PC-3 (cell line): ENCODE data around the gene CELSR2. TPM values are rescaled to one million over a fixed set of nuclear protein-coding genes. Genes with fewer than 3 reads are reported as not detected.

ENCODE experiments used
- ATAC-seq: fragments of 200-7000 bp; cut with Tn5 transposase; 2 replicates; pipeline ENCODE4 v1.9.1; 2020; ENCODE audit warnings: mild to moderate bottlenecking, moderate library complexity
- BruUV-seq: library from RNA; stranded (reverse); fragments of 400-500 nt; replicated peaks from 2 replicates; lab custom pipeline; 2021; lab: Mats Ljungman, UMichigan
- CTCF ChIA-PET: fragments of 300-600 bp; sonication (Branson Sonifier 250); formaldehyde crosslinking; loops from one replicate; lab custom pipeline; 2022; ENCODE audit warnings: antibody characterized with exemption; lab: Charles Lee
- POLR2A ChIA-PET: fragments of 300-600 bp; sonication (Branson Sonifier 250); formaldehyde crosslinking; loops from one replicate; lab custom pipeline; 2022; ENCODE audit warnings: antibody characterized with exemption; ENCODE audit not compliant: unreplicated experiment; lab: Charles Lee
- DNase-seq: peaks from one replicate; pipeline ENCODE4 v3.0.0-alpha.2; 2015
- H2AFZ ChIP-seq: fragments of 300-600 bp; sonication (generic); 2 replicates; pipeline ENCODE4 v1.6.0; 2016; ENCODE audit warnings: antibody characterized with exemption, low read length
- H3F3A ChIP-seq: fragments of 300-600 bp; sonication (generic); one replicate; pipeline ENCODE4 v1.6.0; 2017; ENCODE audit warnings: antibody characterized with exemption, low read length, control low read depth, mild to moderate bottlenecking; ENCODE audit not compliant: unreplicated experiment
- H3K27ac ChIP-seq: fragments of 300-600 bp; sonication (generic); 2 replicates; pipeline ENCODE4 v1.5.1; 2016; ENCODE audit warnings: mild to moderate bottlenecking, low read length
- H3K27me3 ChIP-seq: fragments of 300-600 bp; sonication (generic); 2 replicates; pipeline ENCODE4 v1.6.1; 2016; ENCODE audit warnings: low read length, mixed read lengths
- H3K36me3 ChIP-seq: fragments of 300-600 bp; sonication (generic); 2 replicates; pipeline ENCODE4 v1.6.1; 2016; ENCODE audit warnings: low read depth, mixed run types, low read length, mixed read lengths
- H3K4me1 ChIP-seq: fragments of 300-600 bp; sonication (generic); 2 replicates; pipeline ENCODE4 v1.5.1; 2016; ENCODE audit warnings: low read length; ENCODE audit not compliant: insufficient read depth
- H3K4me2 ChIP-seq: fragments of 300-600 bp; sonication (generic); 2 replicates; pipeline ENCODE4 v1.6.0; 2016; ENCODE audit warnings: low read length
- H3K4me3 ChIP-seq: fragments of 300-600 bp; sonication (generic); 2 replicates; pipeline ENCODE4 v1.5.1; 2016; ENCODE audit warnings: mild to moderate bottlenecking, low read length, mixed read lengths
- H3K79me2 ChIP-seq: fragments of 300-600 bp; sonication (generic); 2 replicates; pipeline ENCODE4 v1.6.1; 2017; ENCODE audit warnings: low read length, mixed read lengths
- H3K9ac ChIP-seq: fragments of 300-600 bp; sonication (generic); 2 replicates; pipeline ENCODE4 v1.6.0; 2016; ENCODE audit warnings: mild to moderate bottlenecking, low read length
- H3K9me2 ChIP-seq: fragments of 300-600 bp; sonication (generic); replicated peaks from 2 replicates; pipeline ENCODE4 v1.6.1; 2016; ENCODE audit warnings: mixed run types, low read length, mixed read lengths
- H3K9me3 ChIP-seq: fragments of 300-600 bp; sonication (generic); 2 replicates; pipeline ENCODE4 v1.6.1; 2016; ENCODE audit warnings: low read length, mixed read lengths
- H4K20me1 ChIP-seq: fragments of 300-600 bp; sonication (generic); 2 replicates; pipeline ENCODE4 v1.6.1; 2016; ENCODE audit warnings: low read length, mixed read lengths
- CTCF ChIP-seq: fragments of 300-600 bp; sonication (generic); conservative IDR thresholded peaks from 2 replicates; pipeline ENCODE4 v1.5.1; 2017; ENCODE audit warnings: antibody characterized with exemption, low read depth, mild to moderate bottlenecking, low read length
- EZH2 ChIP-seq: fragments of 300-600 bp; sonication (generic); IDR thresholded peaks from one replicate; pipeline ENCODE4 v1.6.1; 2017; ENCODE audit warnings: antibody characterized with exemption, mild to moderate bottlenecking, low read length; ENCODE audit not compliant: unreplicated experiment
- EZH2phosphoT487 ChIP-seq: fragments of 300-600 bp; sonication (generic); IDR thresholded peaks from 2 replicates; pipeline ENCODE4 v1.6.1; 2018; ENCODE audit warnings: mild to moderate bottlenecking, antibody characterized with exemption, low read length, borderline replicate concordance
- intact Hi-C: fragments of 100-400 bp; cut with micrococcal nuclease; formaldehyde crosslinking; loops from 2 replicates; pipeline ENCODE4 v1.9.0; 2023
- total RNA-seq: library from RNA; depleted of rRNA; stranded (reverse); fragments of >200 nt; gene quantifications from 2 replicates; pipeline ENCODE4 v1.2.3, GENCODE V29; 2014

CELSR2 gene
- total RNA-seq, 1 experiment from 2014 or later = 3.6 TPM

- H4K20me1 ChIP-seq = no peaks in the 10 kb centered on the region
- intact Hi-C loops = no loop called here
- no peak overlapping the region for H3K27ac ChIP-seq
- ChIA-PET CTCF (no interaction called here), POLR2A (no interaction called here)
- DNase-seq = no peak
- no peaks in the 10 kb centered on the region for H3K27me3 ChIP-seq
- TF ChIP-seq EZH2 (no peak), EZH2phosphoT487 (no peak)
- H2AFZ ChIP-seq = no peak overlapping the region
- H3K9me2 ChIP-seq = no peaks in the 10 kb centered on the region
- no peaks in the 10 kb centered on the region for H3K36me3 ChIP-seq
- peaks cover 12% of the 10 kb centered on the region for H3K4me1 ChIP-seq
- H3K4me2 ChIP-seq = no peak overlapping the region
- H3F3A ChIP-seq = no peaks in the 10 kb centered on the region
- no peaks in the 10 kb centered on the region for H3K9me3 ChIP-seq
- H3K4me3 ChIP-seq = no peak overlapping the region
- no peaks in the 10 kb centered on the region for H3K79me2 ChIP-seq
- no TSS peak for BruUV-seq
- no peak overlapping the region for H3K9ac ChIP-seq
- no peak for ATAC-seq
Measured at GRCh38 chr1:109258481-109259466, 9.4 kb downstream of the CELSR2 start.

- DNase-seq (no peak), ATAC-seq (no peak)
- Histone ChIP-seq H3K27ac (no peak overlapping the region), H2AFZ (no peak overlapping the region), H3K9me3 (no peaks in the 10 kb centered on the region), H3K36me3 (no peaks in the 10 kb centered on the region), H4K20me1 (no peaks in the 10 kb centered on the region), H3K4me2 (no peak overlapping the region), H3K9ac (no peak overlapping the region), H3F3A (no peaks in the 10 kb centered on the region), H3K4me3 (no peak overlapping the region), H3K79me2 (no peaks in the 10 kb centered on the region), H3K27me3 (no peaks in the 10 kb centered on the region), H3K4me1 (peaks cover 12% of the 10 kb centered on the region), H3K9me2 (no peaks in the 10 kb centered on the region)
- ChIA-PET POLR2A (no interaction called here), CTCF (no interaction called here)
- BruUV-seq = no TSS peak
- intact Hi-C loops = no loop called here
- TF ChIP-seq EZH2 (no peak), CTCF (no peak), EZH2phosphoT487 (no peak)
Measured at GRCh38 chr1:109259674-109260557, 10.6 kb downstream of the CELSR2 start.

GRCh38 chr1:109261006-109261405, 11.7 kb downstream of the CELSR2 start:
- no peak overlapping the region for H3K4me2 ChIP-seq
- intact Hi-C loops = no loop called here
- H3F3A ChIP-seq = no peaks in the 10 kb centered on the region
- no peak overlapping the region for H2AFZ ChIP-seq
- H3K9me3 ChIP-seq = no peaks in the 10 kb centered on the region
- ChIA-PET POLR2A (no interaction called here), CTCF (no interaction called here)
- DNase-seq = no peak
- H3K9me2 ChIP-seq = no peaks in the 10 kb centered on the region
- H3K36me3 ChIP-seq = no peaks in the 10 kb centered on the region
- no peak overlapping the region for H3K4me3 ChIP-seq
- H3K9ac ChIP-seq = no peak overlapping the region
- peaks cover 12% of the 10 kb centered on the region for H3K4me1 ChIP-seq
- ATAC-seq = no peak
- no peaks in the 10 kb centered on the region for H3K79me2 ChIP-seq
- H4K20me1 ChIP-seq = no peaks in the 10 kb centered on the region
- TF ChIP-seq EZH2 (no peak), CTCF (no peak), EZH2phosphoT487 (no peak)
- H3K27me3 ChIP-seq = no peaks in the 10 kb centered on the region
- no peak overlapping the region for H3K27ac ChIP-seq
- BruUV-seq = no TSS peak
